H9 (cell line): ENCODE measurements around the gene STK17B. TPM values are rescaled to one million over a fixed set of nuclear protein-coding genes. Genes with fewer than 3 reads are reported as not detected.

Experiments
- DNase-seq: peaks from one replicate; pipeline ENCODE4 v3.0.0-alpha.2; 2017
- H2AFZ ChIP-seq: one replicate; pipeline ENCODE4 v1.6.1; 2013; ENCODE audit warnings: mild to moderate bottlenecking, low read length, control low read depth, moderate library complexity
- H2AK5ac ChIP-seq: 2 replicates; pipeline ENCODE4 v1.6.1; 2013; ENCODE audit warnings: low read length, control low read depth, mixed read lengths; ENCODE audit not compliant: insufficient read length
- H2BK120ac ChIP-seq: one replicate; pipeline ENCODE4 v1.6.1; 2013; ENCODE audit warnings: low read depth, mild to moderate bottlenecking, low read length, control low read depth, inconsistent platforms; ENCODE audit not compliant: poor library complexity, severe bottlenecking
- H2BK12ac ChIP-seq: 2 replicates; pipeline ENCODE4 v1.6.1; 2013; ENCODE audit warnings: low read length, control low read depth, mixed read lengths, low read depth; ENCODE audit not compliant: insufficient read length
- H2BK15ac ChIP-seq: 2 replicates; pipeline ENCODE4 v1.6.1; 2013; ENCODE audit warnings: low read depth, low read length, control low read depth
- H2BK20ac ChIP-seq: one replicate; pipeline ENCODE4 v1.6.1; 2013; ENCODE audit warnings: low read depth, mild to moderate bottlenecking, low read length, control low read depth, inconsistent platforms; ENCODE audit not compliant: poor library complexity, severe bottlenecking
- H2BK5ac ChIP-seq: 2 replicates; pipeline ENCODE4 v1.6.1; 2013; ENCODE audit warnings: low read length, control low read depth, mixed read lengths; ENCODE audit not compliant: insufficient read length
- H3K14ac ChIP-seq: 2 replicates; pipeline ENCODE4 v1.6.1; 2013; ENCODE audit warnings: low read length, control low read depth; ENCODE audit not compliant: insufficient read depth
- H3K18ac ChIP-seq: 2 replicates; pipeline ENCODE4 v1.6.1; 2013; ENCODE audit warnings: low read depth, mild to moderate bottlenecking, mixed read lengths, low read length, control low read depth; ENCODE audit not compliant: insufficient read length
- H3K23ac ChIP-seq: 2 replicates; pipeline ENCODE4 v1.6.1; 2013; ENCODE audit warnings: low read length, control low read depth, mixed read lengths, low read depth; ENCODE audit not compliant: insufficient read length
- H3K23me2 ChIP-seq: 2 replicates; pipeline ENCODE4 v1.6.1; 2013; ENCODE audit warnings: low read depth, mild to moderate bottlenecking, mixed read lengths, low read length, control low read depth; ENCODE audit not compliant: insufficient read length, poor library complexity, severe bottlenecking
- H3K27ac ChIP-seq: 2 replicates; pipeline ENCODE4 v1.5.1; 2013; ENCODE audit warnings: low read length, control low read depth, mixed read lengths, low read depth; ENCODE audit not compliant: insufficient read length
- H3K27me3 ChIP-seq: 2 replicates; pipeline ENCODE4 v1.6.1; 2013; ENCODE audit warnings: low read length, control low read depth, inconsistent platforms; ENCODE audit not compliant: insufficient read depth
- H3K4ac ChIP-seq: 2 replicates; pipeline ENCODE4 v1.6.1; 2013; ENCODE audit warnings: low read depth, mild to moderate bottlenecking, control low read depth, inconsistent platforms, low read length, moderate library complexity
- H3K4me1 ChIP-seq: 2 replicates; pipeline ENCODE4 v1.6.1; 2013; ENCODE audit warnings: low read length, control low read depth, inconsistent platforms; ENCODE audit not compliant: insufficient read depth
- H3K4me2 ChIP-seq: 2 replicates; pipeline ENCODE4 v1.6.1; 2013; ENCODE audit warnings: low read length, control low read depth, mixed read lengths; ENCODE audit not compliant: insufficient read length, insufficient read depth
- H3K56ac ChIP-seq: 2 replicates; pipeline ENCODE4 v1.6.1; 2013; ENCODE audit warnings: low read depth, mild to moderate bottlenecking, mixed read lengths, low read length, control low read depth; ENCODE audit not compliant: insufficient read length
- H3K79me1 ChIP-seq: 2 replicates; pipeline ENCODE4 v1.6.1; 2013; ENCODE audit warnings: low read depth, mild to moderate bottlenecking, moderate library complexity, low read length, control low read depth, inconsistent platforms; ENCODE audit not compliant: insufficient read depth, poor library complexity, severe bottlenecking
- H3K79me2 ChIP-seq: 2 replicates; pipeline ENCODE4 v1.6.1; 2013; ENCODE audit warnings: low read length, control low read depth, inconsistent platforms; ENCODE audit not compliant: insufficient read depth
- H3K9ac ChIP-seq: 2 replicates; pipeline ENCODE4 v1.6.1; 2013; ENCODE audit warnings: low read length, control low read depth, mixed read lengths; ENCODE audit not compliant: insufficient read length; ENCODE audit errors: extremely low read depth
- H3K9me3 ChIP-seq: one replicate; pipeline ENCODE4 v1.6.1; 2013; ENCODE audit warnings: low read depth, low read length, inconsistent platforms; ENCODE audit not compliant: control insufficient read depth
- H3T11ph ChIP-seq: one replicate; pipeline ENCODE4 v1.6.1; 2013; ENCODE audit warnings: mild to moderate bottlenecking, low read length, control low read depth, inconsistent platforms
- H4K20me1 ChIP-seq: one replicate; pipeline ENCODE4 v1.6.1; 2013; ENCODE audit not compliant: control insufficient read depth, insufficient read length, insufficient read depth
- H4K5ac ChIP-seq: 2 replicates; pipeline ENCODE4 v1.6.1; 2013; ENCODE audit warnings: low read depth, mild to moderate bottlenecking, mixed read lengths, low read length, control low read depth; ENCODE audit not compliant: insufficient read length
- H4K8ac ChIP-seq: replicated peaks from 2 replicates; pipeline ENCODE4 v1.6.1; 2013; ENCODE audit warnings: low read length, control low read depth, mixed read lengths, low read depth; ENCODE audit not compliant: insufficient read length
- H4K91ac ChIP-seq: 2 replicates; pipeline ENCODE4 v1.6.1; 2013; ENCODE audit warnings: low read depth, mild to moderate bottlenecking, moderate library complexity, mixed read lengths, low read length, control low read depth; ENCODE audit not compliant: insufficient read length
- H3K27ac Mint-ChIP-seq, 3 experiments: 2 replicates in 2 of 3; 3 replicates in 1 of 3; pipeline ENCODE4 v1.8.0; 2020 to 2021; ENCODE audit warnings: mixed read lengths in 3 of 3, mild to moderate bottlenecking in 1 of 3, moderate library complexity in 1 of 3
- H3K27me3 Mint-ChIP-seq: 2 replicates; pipeline ENCODE4 v1.8.0; 2021; ENCODE audit warnings: low read depth, mild to moderate bottlenecking, moderate library complexity, mixed read lengths
- H3K36me3 Mint-ChIP-seq, 3 experiments: 2 replicates in 2 of 3; 3 replicates in 1 of 3; pipeline ENCODE4 v1.8.0; 2020 to 2021; ENCODE audit warnings: low read depth in 3 of 3, mixed read lengths in 3 of 3; ENCODE audit not compliant: insufficient read depth in 1 of 3
- H3K4me1 Mint-ChIP-seq, 2 experiments: 2 replicates each; pipeline ENCODE4 v1.8.0; 2020; ENCODE audit warnings: mixed read lengths in 2 of 2
- H3K4me3 Mint-ChIP-seq, 2 experiments: 2 replicates in 1 of 2; 3 replicates in 1 of 2; pipeline ENCODE4 v1.8.0; 2020 to 2021; ENCODE audit warnings: mild to moderate bottlenecking in 2 of 2, mixed read lengths in 2 of 2, moderate library complexity in 1 of 2
- H3K9me3 Mint-ChIP-seq, 2 experiments: 2 replicates in 1 of 2; 3 replicates in 1 of 2; pipeline ENCODE4 v1.8.0; 2020; ENCODE audit warnings: mild to moderate bottlenecking in 2 of 2, mixed read lengths in 2 of 2, moderate library complexity in 1 of 2
- WGBS: extraction: QIAGEN DNeasy Blood & Tissue Kit; methylation state at CpG from one replicate; pipeline ENCODE4 v1.1.7; 2013; ENCODE audit warnings: missing lambda C conversion rate, low lambda C conversion rate, mixed read lengths; ENCODE audit not compliant: insufficient read length; ENCODE audit errors: extremely low coverage; 5-methylcytosine and 5-hydroxymethylcytosine counted together
- total RNA-seq: library from RNA; stranded (reverse); gene quantifications from 2 replicates; pipeline ENCODE4 v1.2.1, GENCODE V29; 2021
- TF ChIP-seq, protein P1 (sequence below): fragments of 200-600 bp; sonication (generic); conservative IDR thresholded peaks from 3 replicates; pipeline ENCODE4 v1.8.0; 2021; ENCODE audit warnings: antibody characterized with exemption, mild to moderate bottlenecking

Gene STK17B
- total RNA-seq, 1 experiment from 2014 or later: 6.1 TPM

DNA sequence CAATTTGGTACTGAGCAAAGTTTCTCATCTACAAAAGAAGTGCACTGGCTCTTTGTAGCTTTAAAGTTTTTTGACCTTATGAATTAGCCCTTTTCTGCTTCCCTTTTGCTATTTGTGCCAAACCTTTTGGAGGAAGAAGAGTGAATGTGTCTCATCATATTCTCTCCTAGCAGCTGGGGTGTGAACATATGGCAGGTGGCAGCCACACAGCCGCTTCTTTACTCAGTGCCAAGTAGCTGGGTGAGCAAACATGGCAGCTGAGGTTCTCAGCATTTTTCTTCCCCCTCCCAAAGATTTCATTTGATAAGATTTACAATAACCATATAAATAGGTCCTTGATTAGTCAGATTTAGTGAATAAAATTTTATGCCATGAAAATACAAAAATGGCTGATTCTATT lies 46.7 kb upstream of the STK17B start:
- WGBS: no CpG with 5 or more reads among the region's 1 CpG
- no peak overlapping the region for H2BK15ac ChIP-seq

More for the DNA sequence above, 46.7 kb upstream of the STK17B start:
- peaks cover 8 to 12% of the 10 kb centered on the region in 2 experiments for H3K4me1 Mint-ChIP-seq
- H4K20me1 ChIP-seq: no peaks in the 10 kb centered on the region
- no peak overlapping the region for H4K91ac ChIP-seq
- no peak overlapping the region for H2BK12ac ChIP-seq
- no peaks in the 10 kb centered on the region for H3K79me1 ChIP-seq
- no peak overlapping the region for H3K27ac Mint-ChIP-seq
- no peaks in the 10 kb centered on the region for H3K23me2 ChIP-seq
- no peak overlapping the region for H4K8ac ChIP-seq
- no peaks in the 10 kb centered on the region for H3K9me3 ChIP-seq
- no peak overlapping the region for H3K18ac ChIP-seq
- no peaks in the 10 kb centered on the region for H3K27me3 Mint-ChIP-seq
- H3K23ac ChIP-seq: no peak overlapping the region
- no peak overlapping the region for H2BK20ac ChIP-seq
- no peak overlapping the region for H4K5ac ChIP-seq
- no peak overlapping the region for H2AK5ac ChIP-seq
- no peak overlapping the region for H3K4ac ChIP-seq
- no peak overlapping the region for H3K9ac ChIP-seq
- no peak overlapping the region for H3K4me3 Mint-ChIP-seq
- 0 out of 2 replicates have a peak, but pooled peaks cover 5% of the 10 kb centered on the region for H3K4me1 ChIP-seq
- no peaks in the 10 kb centered on the region for H3K9me3 Mint-ChIP-seq
- no peak overlapping the region for H2AFZ ChIP-seq
- H3K27ac ChIP-seq: no peak overlapping the region
- H2BK120ac ChIP-seq: no peak overlapping the region
- no peak overlapping the region for H2BK5ac ChIP-seq
- H3K14ac ChIP-seq: no peak overlapping the region
- H3T11ph ChIP-seq: no peak overlapping the region
- no peaks in the 10 kb centered on the region for H3K36me3 Mint-ChIP-seq
- H3K4me2 ChIP-seq: no peak overlapping the region
- no peaks in the 10 kb centered on the region for H3K27me3 ChIP-seq
- H3K56ac ChIP-seq: no peak overlapping the region
- DNase-seq: no peak
- no peaks in the 10 kb centered on the region for H3K79me2 ChIP-seq
- TF ChIP-seq, protein P1, sequence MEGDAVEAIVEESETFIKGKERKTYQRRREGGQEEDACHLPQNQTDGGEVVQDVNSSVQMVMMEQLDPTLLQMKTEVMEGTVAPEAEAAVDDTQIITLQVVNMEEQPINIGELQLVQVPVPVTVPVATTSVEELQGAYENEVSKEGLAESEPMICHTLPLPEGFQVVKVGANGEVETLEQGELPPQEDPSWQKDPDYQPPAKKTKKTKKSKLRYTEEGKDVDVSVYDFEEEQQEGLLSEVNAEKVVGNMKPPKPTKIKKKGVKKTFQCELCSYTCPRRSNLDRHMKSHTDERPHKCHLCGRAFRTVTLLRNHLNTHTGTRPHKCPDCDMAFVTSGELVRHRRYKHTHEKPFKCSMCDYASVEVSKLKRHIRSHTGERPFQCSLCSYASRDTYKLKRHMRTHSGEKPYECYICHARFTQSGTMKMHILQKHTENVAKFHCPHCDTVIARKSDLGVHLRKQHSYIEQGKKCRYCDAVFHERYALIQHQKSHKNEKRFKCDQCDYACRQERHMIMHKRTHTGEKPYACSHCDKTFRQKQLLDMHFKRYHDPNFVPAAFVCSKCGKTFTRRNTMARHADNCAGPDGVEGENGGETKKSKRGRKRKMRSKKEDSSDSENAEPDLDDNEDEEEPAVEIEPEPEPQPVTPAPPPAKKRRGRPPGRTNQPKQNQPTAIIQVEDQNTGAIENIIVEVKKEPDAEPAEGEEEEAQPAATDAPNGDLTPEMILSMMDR: no peak
